ENCODE measurements around the gene ISOC1.

The ISOC1 gene

DNA sequence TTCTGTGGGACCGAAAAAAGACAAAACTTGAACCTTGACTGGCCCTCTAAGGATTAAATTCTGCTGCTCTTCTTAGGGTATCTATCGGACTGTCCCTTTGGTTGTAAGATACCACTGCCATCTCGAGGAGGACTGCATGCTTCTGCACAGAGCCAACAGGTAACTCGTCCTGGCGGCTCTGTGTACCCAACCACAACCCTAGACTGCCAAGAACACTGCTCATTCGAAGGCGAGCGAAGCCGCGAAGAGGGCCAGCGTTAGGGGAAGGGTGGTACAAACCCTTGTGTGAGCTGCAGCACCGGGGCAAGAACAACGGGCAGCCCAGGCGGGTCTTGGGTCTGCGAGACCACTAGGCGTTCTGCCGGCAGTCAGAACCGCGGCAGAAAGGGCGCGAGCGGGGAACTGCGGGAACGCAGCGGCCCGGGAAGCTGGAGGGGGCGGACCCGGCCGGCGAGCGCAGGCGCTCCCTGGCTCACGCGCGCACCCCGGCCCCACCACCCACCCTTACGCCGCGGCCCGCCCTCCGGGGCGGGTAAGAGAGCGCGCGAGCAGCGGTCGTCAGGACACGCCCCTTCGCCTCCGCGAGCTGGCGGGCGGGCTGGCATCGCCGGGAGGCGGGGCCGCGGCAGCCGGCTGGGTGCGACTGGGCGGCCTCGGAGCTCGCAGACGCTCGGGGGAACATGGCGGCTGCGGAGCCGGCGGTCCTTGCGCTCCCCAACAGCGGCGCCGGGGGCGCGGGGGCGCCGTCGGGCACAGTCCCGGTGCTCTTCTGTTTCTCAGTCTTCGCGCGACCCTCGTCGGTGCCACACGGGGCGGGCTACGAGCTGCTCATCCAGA is at the start of gene ISOC1:
TSS of gene ISOC1 (plus strand) at position 663 of the 837 bp plus-strand sequence. CDS start at position 681, 18 bp downstream.
- DNase-seq, result peak; percentile 89

DNA sequence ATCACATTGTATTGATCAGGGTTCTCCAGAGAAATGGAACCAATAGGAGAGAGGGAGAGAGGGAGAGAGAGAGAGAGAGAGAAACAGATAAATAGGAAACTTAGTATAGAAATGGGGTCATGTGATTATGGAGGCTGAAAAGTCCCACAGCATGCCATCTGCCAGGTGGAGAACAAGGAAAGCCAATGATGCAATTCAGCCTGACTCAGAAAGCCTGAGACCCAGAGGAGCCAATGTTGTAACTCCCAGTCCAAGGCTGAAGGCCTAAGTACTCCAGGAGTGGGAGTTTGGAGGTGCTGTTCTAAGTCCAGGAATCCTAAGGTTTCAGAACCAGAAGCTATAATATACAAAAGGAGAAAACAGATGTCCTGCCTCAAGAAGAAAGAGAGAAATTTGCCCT is 48.4 kb upstream of the ISOC1 start:
- no peak for DNase-seq

DNA sequence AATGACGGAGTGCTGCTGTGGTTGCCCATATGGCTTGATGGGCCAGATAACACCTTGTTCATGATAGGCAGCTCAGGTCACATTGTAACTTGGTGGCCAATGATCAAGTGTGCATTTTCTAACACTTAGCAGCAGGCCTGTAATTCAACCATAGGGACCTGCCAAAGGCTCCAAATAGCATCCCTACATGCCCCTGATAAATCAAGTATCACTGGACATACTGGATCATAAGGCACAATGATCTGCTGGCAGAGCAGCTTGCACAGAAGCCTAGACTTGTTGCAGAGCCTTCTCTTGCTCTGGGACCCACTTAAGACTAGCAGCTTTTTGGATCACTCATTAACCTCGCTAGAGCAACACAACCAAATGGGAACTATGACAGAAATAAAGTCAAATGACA is 46.0 kb upstream of the ISOC1 start:
- no peak for DNase-seq

DNA sequence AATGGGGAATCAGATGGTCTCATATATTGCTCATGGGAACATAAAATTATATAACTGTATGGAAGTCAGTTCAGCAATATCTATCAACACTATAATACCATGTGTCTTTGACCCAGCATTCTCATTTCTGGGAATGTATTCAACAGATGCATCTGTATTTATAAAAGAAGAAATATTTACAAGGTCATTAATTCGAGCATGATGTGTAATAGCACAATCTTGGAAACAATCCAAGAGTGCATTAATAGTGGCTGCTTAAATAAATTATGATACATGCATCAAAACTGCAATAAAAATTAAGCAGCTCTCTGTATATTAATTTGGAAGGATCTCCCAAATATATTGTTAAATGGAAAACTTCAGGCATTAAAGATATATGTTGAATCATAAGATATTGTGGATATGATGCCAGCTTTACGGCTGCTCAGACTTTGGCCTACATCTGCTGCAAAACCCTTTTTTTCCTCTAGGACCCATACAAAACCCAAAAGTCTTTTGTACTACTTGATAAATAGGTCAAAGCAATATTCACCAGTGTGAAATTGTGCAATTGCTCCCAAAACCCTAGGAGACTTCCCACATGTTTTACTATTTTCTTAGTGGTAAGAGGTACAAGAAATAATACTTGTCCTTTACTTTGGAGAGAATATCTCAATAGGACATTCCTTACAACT is 45.3 kb upstream of the ISOC1 start:
- DNase-seq, result no peak

DNA sequence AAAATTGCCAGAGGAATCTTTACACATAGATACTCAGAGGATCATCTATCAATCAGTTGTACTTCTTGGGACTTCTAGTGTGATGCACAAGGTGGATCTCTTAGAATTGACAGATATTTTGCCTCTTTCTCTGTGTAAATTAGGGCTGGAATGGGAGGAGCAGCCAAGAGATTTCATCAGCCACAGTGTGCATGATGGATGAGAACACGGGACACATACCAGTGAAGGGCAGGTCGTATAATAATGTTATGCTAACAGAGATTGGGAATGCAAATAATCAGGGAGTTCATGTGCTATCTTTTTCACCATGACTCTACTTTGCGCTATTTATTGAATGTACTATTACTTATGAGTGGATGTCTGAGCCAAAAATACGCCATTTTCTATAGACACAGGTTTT is 43.3 kb upstream of the ISOC1 start:
- DNase-seq, result no peak

DNA sequence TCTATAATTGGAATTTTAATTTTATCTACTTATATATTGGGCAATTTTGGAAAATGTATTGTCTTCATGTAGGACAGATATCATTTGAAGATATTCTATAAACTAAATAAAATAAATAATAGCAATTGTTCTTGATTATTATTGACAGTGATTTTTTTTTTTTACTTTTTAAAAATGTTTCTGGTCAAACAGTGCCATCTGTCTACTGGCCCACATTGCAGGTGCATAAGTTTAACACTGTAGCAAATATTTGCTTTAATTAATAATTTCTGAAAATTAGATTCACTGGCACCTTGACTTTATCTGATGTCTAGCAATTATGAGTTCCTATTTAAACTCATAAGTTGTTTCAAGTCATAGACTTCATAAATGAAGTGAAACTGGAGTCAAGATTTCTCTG is 41.1 kb upstream of the ISOC1 start:
- DNase-seq, result no peak

DNA sequence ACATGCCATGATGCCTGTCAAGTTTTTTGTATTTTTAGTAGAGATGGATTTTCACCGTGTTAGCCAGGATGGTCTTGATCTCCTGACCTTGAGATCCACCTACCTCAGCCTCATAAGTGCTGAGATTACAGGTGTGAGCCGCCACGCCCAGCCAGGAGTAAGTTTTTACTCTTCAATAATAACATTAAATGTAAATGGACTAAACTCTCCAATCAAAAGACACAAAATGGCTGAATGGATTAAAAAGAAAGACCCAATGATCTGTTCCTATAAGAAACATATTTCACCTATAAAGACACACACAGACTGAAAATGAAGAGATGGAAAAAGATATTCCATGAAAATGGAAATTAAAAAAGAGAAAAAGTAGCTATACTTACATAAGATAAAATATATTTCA is 37.2 kb upstream of the ISOC1 start:
- DNase-seq, result no peak

DNA sequence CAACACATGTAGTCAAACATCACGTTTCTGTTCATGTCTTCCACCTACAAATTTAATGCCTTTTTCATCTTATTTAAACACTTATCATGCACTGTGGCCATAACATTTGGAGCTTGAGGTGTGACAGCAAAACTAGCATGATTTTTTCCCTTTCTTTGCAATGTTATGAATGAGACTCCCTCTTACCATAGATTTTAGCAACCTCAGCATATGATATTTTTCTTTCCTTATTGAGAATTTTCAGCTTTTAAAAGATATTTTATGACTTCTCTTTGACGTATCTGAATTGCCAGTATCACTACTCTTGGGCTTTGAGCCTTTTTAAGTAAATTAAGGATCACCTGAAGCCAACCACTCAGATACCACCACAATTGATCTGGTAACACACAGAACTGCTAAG is 32.7 kb upstream of the ISOC1 start:
- no peak for DNase-seq

DNA sequence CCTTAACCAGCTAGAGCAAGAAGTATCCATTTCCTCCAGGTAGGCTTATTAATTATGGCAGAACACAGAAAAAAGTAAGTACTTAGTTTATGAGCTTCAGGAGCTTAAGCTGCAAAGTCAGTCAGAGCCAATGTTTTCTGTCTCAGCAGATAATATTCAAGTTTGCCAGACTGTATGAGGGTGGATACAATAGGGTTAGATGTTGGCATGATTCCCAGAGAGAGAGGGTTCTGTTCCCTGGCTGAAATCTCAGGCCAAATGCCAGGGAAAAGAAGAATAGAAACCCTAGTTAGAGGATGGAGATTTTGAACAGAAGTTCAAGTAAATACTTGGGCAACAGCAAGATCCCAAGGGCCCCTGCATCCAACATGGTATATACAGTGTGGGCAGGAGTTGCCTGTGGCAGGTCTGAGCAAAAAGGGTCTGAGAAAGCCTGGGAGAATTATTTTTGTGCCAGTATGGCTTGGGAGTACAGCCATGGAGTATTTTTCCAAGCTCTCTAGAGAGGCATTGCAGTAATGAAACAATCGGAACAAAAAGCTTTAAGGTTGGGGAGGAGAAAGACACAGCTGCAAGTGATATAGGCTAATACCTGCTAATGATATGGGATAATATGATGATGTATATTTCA is 31.0 kb upstream of the ISOC1 start:
- DNase-seq, result no peak

DNA sequence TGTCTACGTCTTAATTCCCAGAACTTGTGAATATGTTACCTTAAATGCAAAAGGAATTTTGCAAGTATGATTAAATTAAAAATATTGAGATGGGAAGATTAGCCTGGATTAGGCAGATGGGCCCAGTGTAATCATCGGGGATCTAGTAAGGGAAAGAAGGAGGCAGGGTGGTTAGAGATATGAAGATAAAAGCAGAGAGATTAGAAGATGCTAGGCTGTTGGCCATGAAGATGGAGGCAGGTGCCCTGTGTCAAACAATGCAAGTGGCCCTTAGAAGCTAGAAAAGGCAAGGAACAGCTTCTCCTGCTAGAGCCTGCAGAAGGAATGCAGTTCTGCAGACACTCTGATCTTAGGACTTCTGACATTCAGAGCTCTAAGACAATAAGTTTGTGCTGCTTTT is 28.8 kb upstream of the ISOC1 start:
- DNase-seq, result no peak

DNA sequence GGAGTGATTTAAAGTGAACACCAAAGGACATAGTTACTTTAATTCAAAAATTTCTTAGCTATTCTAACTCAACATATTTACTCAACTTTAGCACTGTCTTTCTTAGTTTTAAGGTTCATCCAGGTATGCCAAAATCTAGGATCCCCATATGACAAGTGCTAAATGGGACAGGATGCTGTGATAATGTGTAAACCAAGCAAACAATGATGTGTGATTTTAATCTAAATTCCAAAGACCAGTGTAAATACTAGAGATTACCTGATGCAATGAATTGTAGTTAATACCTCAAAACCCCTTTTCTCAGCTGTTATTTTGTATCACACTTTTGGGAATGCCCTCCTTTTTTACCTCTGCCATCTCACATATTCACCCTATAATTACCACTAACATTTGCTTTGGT is 26.8 kb upstream of the ISOC1 start:
- DNase-seq, result no peak

DNA sequence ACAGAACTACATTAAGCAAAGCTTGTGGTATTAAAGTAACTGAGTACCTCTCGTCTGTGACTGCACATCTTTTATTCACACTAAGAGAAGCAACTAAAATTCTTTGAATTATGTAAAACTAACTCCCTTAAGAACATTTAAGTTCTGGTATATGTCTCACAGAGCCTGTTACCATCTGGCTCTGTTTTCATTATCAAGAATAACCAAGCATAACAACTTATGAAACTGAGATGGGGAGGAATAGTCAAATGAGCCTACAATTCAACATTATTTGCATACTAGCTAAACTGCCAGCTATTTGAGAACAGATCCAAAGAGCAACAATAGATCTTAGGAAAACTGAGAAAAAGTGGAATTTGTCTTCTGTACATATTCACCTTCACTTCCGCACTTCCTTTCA is 25.3 kb upstream of the ISOC1 start:
- no peak for DNase-seq

DNA sequence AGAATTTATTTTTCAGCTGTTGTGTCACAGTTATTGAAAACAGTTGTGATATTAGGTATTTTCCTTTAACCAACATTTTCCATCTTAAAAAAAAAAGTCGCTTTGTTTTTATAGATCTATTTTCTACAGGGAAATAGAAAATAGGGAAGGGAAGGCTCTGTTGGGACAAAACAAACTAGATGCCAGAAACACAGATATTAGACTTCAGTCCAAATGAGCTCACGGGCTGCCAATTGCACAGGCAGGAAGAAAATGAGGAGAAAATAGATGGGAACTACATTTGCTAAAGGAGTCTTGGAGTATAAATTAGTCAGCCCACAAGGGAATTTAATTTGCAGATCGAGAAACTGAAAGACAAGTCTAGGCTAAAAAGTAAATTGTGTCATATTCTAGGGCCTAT is 21.4 kb upstream of the ISOC1 start:
- DNase-seq, result no peak

DNA sequence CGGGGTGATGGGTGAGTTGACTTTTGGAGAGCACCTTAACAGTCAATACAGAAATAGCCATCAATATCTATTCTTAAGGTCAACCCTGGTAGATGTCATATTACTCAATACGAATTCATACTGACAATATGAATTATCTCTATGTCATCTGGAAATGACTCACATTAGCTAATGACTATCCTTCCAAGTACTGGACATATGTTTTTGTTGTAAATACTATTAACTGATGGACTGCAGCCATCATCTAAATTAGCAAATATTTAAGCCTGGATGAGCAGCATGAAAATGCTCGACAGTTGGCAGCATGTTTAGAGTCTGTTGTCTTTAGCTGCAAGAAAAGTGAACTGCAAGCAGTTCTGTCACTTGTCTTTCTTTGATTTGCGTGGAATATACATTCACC is 19.6 kb upstream of the ISOC1 start:
- no peak for DNase-seq

DNA sequence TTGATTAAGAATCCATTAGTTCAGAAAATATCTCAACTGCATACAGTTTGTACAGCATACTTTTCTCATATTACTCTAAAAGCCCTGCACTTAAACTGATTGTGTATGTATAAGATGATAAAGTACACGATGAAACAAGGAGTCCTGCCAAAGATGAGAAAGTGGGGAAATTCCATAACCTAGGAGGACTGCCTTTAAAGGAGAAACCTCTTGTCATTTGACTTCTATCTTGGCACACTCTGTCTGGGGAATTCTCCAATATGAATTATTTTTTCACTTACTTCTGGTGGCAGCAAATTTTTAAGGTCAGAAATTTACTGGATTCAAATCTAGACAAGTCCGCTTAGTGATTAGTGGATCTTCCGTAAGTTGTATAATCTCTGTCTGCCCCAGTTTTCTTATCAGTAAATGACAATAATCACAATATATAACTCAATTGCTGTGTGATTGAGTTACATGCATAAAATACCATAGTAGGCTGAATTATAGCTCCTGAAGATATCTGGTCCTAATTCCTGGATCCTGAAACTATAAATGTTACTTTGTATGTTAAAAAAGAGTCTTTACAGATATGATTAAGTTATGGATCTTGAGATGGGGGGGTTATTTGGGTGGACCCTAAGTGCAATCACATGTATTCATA is 17.0 kb upstream of the ISOC1 start:
- DNase-seq, result no peak

DNA sequence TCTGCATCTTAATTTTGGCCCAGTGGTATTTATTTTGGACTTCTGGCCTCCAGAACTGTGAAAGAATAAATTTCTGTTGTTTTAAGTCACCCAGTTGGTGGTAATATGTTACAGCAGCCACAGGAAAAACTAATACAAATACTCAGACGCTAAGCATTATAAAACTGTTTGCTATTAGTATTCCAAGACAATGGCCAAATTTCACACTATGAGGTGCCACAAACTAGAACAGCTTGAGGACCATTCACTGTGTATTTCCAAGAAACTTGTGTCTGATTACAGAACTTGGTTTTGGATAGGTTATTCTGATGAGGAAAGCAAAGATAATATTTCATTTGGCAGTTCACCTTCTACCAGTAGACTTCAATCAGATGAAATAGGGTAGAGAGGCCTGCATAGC is 16.3 kb upstream of the ISOC1 start:
- no peak for DNase-seq

DNA sequence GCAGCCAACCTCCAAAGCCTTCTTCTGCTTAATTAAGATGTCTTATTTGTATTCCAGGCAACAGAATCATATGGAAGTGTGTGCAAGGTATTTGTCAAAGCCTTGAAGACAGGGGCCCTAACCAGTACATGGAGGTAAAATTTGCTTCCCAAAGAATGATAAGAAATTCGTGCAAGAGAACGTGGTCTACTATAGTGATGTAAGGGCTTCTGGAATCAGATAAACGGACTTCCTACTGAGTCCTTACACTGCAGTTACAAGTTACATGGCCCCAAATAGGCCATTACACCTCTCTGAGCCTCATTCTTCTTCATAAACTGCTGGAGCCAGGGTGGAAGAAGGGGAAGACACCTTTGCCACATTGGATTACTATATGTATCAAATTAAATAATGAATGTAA is 15.9 kb upstream of the ISOC1 start:
- DNase-seq, result no peak

DNA sequence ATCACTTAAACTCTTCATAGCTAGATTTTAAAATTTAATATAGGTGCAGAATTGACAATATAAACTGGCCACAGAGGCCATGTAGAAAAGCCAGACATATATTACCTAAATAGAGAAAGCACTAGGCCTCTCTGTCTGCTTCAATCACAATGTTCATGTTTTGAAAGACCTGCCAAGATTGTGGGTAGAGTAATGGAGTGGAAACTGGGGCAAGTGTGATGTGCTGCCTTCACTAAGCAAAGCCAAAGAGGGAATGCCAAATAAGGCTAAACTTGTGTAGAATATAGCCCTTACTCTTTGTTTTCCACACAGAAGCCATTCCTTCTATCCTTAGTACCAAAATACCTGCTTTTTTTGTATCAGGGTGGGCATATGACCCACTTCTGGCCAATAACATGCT is 15.1 kb upstream of the ISOC1 start:
- no peak for DNase-seq

DNA sequence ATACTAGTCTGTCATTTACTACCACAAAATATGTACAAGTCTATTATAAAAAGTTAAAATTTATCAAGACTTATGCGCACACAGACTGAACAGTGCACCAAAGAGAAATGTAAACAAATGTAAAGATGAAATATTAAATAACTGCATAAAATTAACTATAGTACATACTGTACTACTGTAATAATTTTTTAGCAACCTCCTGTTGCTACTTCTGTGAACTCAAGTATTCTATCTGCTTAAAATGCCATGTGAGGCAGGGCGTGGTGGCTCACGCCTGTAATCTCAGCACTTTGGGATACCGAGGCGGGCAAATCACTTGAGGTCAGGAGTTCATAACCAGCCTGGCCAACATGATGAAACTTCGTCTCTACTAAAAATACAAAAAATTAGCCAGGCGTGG is 13.8 kb upstream of the ISOC1 start:
- DNase-seq, result no peak

DNA sequence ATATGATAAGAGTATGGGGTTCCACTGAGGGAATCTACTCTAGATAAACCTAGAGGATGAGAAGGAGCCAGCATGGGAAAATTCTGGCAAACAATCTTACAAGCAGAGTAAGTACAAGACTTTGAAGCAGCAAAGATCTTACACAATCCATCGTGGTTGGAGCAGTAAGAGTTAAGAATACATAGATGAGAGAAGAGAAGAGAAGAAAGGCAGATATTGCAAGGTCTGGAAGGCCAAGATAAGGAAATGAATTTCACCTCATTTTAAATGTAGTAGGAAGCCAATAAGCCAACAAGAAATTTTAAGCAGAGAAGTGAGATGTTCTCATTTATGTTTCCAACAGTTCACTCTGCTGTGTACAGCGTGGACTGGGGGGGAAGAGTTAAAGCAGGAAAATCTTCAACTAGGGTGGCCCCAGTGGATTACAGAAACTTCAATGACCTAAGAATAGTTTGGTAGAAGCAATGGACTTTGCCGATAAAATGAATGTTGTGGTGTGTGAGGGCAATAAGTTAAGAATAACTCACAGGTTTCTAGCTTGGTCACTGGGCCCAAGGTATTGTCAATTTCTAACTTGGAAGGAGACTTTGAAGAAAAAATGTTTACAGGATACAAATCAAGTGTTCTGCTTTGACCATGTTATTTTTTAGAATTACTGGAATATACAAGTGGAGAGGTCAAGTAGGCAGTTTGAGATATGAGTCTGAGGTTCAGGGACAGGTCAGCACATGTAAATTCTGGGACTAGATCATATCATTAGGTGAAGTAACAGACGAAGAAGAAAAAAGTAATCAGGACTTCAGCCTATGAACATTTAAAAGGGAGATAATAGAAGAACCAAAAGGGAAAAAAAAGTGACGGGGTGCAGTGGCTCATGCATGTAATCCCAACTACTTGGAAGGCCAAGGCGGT is 12.1 kb upstream of the ISOC1 start:
- no peak for DNase-seq

DNA sequence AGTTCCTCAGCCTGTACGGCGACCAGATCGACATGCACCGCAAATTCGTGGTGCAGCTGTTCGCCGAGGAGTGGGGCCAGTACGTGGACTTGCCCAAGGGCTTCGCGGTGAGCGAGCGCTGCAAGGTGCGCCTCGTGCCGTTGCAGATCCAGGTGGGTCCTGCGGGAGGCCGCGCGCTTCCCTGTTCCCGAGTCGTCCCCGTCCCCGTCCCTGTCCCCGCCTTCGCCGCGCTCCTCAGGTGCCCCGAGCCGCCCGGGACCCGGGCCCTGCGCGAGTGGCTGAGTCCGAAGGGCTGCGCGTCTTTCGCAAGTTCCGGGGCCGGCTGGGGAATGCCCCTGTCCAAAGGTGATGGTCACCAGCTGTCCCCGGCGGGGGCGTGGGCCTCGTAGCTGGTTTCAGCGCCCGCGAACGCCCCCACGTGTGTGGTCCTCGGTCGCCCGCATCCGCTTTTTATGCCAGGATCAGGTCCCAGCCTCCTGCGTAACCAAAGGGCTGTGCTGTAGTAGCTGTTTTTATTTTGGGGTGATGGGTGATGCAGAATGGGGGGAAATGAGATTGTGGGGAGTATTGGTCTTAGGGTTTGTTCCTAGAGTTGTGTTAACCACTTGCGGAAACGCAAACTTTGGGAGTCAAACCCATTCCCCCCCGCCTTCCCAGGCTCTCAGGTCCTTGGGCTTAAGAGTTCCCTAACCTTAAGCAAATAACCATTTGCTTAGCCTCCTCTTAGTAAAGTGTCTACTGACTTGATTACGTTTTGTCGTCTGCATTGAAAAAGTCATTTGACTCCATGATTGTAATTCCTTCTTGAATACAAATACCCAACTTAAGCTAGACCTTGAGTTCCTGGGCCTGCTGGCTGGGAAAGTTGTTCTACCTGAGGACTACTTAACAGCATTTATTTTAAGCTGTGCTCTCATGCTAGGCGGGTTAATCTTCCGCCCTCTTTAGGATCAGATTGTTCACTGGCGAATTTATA is 663 bp downstream of the ISOC1 start:
- peak; percentile 42 for DNase-seq
